WTC11 (cell line): Measurements from ENCODE around the gene CARD11. TPM values are rescaled to one million over a fixed set of nuclear protein-coding genes. Genes with fewer than 3 reads are reported as not detected.

ENCODE experiments used
- ATAC-seq: fragments of 200-7000 bp; cut with Tn5 transposase; 2 replicates; pipeline ENCODE4 v1.10.0; 2021; ENCODE audit warnings: mild to moderate bottlenecking, moderate library complexity
- CTCF ChIA-PET: fragments of 300-600 bp; sonication (Branson Sonifier 250); formaldehyde crosslinking; loops from one replicate; lab custom pipeline; 2021; ENCODE audit warnings: antibody characterized with exemption; lab: Charles Lee
- POLR2A ChIA-PET: fragments of 350-600 bp; sonication (Branson Sonifier 250); formaldehyde crosslinking; loops from one replicate; lab custom pipeline; 2021; ENCODE audit warnings: antibody characterized with exemption; lab: Charles Lee
- DNase-seq: peaks from one replicate; pipeline ENCODE4 v3.0.0; 2021; ENCODE audit warnings: low spot score
- H3K27ac Mint-ChIP-seq: 2 replicates; pipeline ENCODE4 v1.8.0; 2021; ENCODE audit warnings: mixed read lengths
- H3K27me3 Mint-ChIP-seq: 2 replicates; pipeline ENCODE4 v1.8.0; 2021; ENCODE audit warnings: low read depth, mild to moderate bottlenecking, moderate library complexity, mixed read lengths
- H3K36me3 Mint-ChIP-seq: 2 replicates; pipeline ENCODE4 v1.8.0; 2021; ENCODE audit warnings: mixed read lengths
- H3K4me1 Mint-ChIP-seq: 2 replicates; pipeline ENCODE4 v1.8.0; 2022; ENCODE audit warnings: mixed read lengths
- H3K4me3 Mint-ChIP-seq: 2 replicates; pipeline ENCODE4 v1.8.0; 2021; ENCODE audit warnings: mild to moderate bottlenecking, moderate library complexity, mixed read lengths
- H3K9me3 Mint-ChIP-seq: 2 replicates; pipeline ENCODE4 v1.8.0; 2021; ENCODE audit warnings: mixed read lengths
- ARID4B ChIP-seq: sonication (generic); formaldehyde crosslinking; IDR thresholded peaks from 2 replicates; pipeline ENCODE4 v1.8.0; 2023; ENCODE audit warnings: missing genetic modification reagents, mild to moderate bottlenecking, borderline replicate concordance
- CREM ChIP-seq: sonication (generic); formaldehyde crosslinking; IDR thresholded peaks from 2 replicates; pipeline ENCODE4 v1.8.1; 2022; ENCODE audit warnings: mild to moderate bottlenecking, missing genetic modification reagents, moderate library complexity
- ELF4 ChIP-seq: sonication (generic); formaldehyde crosslinking; IDR thresholded peaks from 2 replicates; pipeline ENCODE4 v1.8.1; 2022; ENCODE audit warnings: low read depth, mild to moderate bottlenecking, moderate library complexity, missing genetic modification reagents
- FOXK1 ChIP-seq: sonication (generic); formaldehyde crosslinking; IDR thresholded peaks from 2 replicates; pipeline ENCODE4 v1.8.0; 2022; ENCODE audit warnings: mild to moderate bottlenecking, moderate library complexity, missing genetic modification reagents
- GTF2I ChIP-seq: fragments of 250-450 bp; sonication (Bioruptor Pico); conservative IDR thresholded peaks from 2 replicates; pipeline ENCODE4 v1.4.0; 2021; ENCODE audit warnings: mild to moderate bottlenecking
- HMGXB4 ChIP-seq: sonication (generic); formaldehyde crosslinking; IDR thresholded peaks from 2 replicates; pipeline ENCODE4 v1.8.1; 2023; ENCODE audit warnings: mild to moderate bottlenecking, moderate library complexity, missing genetic modification reagents
- JAZF1 ChIP-seq: fragments of 250-450 bp; sonication (Bioruptor Pico); IDR thresholded peaks from 2 replicates; pipeline ENCODE4 v1.9.0; 2021; ENCODE audit warnings: moderate library complexity, mild to moderate bottlenecking, inconsistent platforms
- MYBL2 ChIP-seq: sonication (generic); formaldehyde crosslinking; IDR thresholded peaks from 2 replicates; pipeline ENCODE4 v1.8.1; 2023; ENCODE audit warnings: mild to moderate bottlenecking, moderate library complexity, missing genetic modification reagents
- SOX15 ChIP-seq: fragments of 250-450 bp; sonication (Bioruptor Pico); IDR thresholded peaks from 2 replicates; pipeline ENCODE4 v1.9.0; 2021; ENCODE audit warnings: mild to moderate bottlenecking
- TEAD4 ChIP-seq: sonication (generic); formaldehyde crosslinking; IDR thresholded peaks from 2 replicates; pipeline ENCODE4 v1.8.0; 2022; ENCODE audit warnings: mild to moderate bottlenecking, missing genetic modification reagents
- ZNF219 ChIP-seq: sonication (generic); formaldehyde crosslinking; IDR thresholded peaks from 2 replicates; pipeline ENCODE4 v1.8.0; 2023; ENCODE audit warnings: missing genetic modification reagents, mild to moderate bottlenecking, borderline replicate concordance
- ZNF281 ChIP-seq: sonication (generic); formaldehyde crosslinking; IDR thresholded peaks from 2 replicates; pipeline ENCODE4 v1.8.0; 2023; ENCODE audit warnings: mild to moderate bottlenecking, missing genetic modification reagents
- ZNF416 ChIP-seq: fragments of 250-450 bp; sonication (Bioruptor Pico); IDR thresholded peaks from 2 replicates; pipeline ENCODE4 v1.9.0; 2021; ENCODE audit warnings: mild to moderate bottlenecking, inconsistent platforms
- ZNF423 ChIP-seq: fragments of 250-450 bp; sonication (Bioruptor Pico); IDR thresholded peaks from 2 replicates; pipeline ENCODE4 v2.1.2; 2022; ENCODE audit warnings: mild to moderate bottlenecking, moderate library complexity
- ZNF671 ChIP-seq: fragments of 250-450 bp; sonication (Bioruptor Pico); IDR thresholded peaks from 2 replicates; pipeline ENCODE4 v1.8.0; 2021; ENCODE audit warnings: mild to moderate bottlenecking
- total RNA-seq: library from RNA; stranded (reverse); gene quantifications from 3 replicates; pipeline ENCODE4 v1.2.3, GENCODE V29; 2021
- TF ChIP-seq, protein P1 (sequence below): fragments of 250-450 bp; sonication (Bioruptor Pico); IDR thresholded peaks from 2 replicates; pipeline ENCODE4 v2.1.2; 2022; ENCODE audit warnings: mild to moderate bottlenecking, moderate library complexity

Gene CARD11
- total RNA-seq, 1 experiment from 2014 or later: 40.8 TPM

DNA sequence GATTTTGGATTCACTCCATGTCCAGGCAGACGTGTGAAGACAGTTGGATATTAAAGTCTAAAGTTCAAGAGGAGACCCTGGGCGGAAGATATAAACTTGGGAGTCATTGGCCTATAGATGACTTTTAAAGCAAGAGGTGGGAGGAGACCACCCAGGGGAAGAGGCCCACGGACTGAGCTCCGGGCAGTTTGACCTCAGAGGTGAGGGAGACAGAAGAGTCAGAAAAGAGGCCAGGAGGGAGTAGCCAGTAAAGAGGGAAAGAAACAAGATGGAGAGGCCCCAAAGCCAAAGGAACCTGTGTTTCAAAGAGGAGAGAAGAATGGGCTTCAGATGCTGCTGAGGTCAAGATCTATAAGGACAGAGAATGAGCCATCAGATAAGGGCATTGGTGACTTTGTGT lies 11.4 kb downstream of the CARD11 start:
- CTCF ChIA-PET: no interaction called here
- peaks cover 8% of the 10 kb centered on the region for H3K36me3 Mint-ChIP-seq
- TF ChIP-seq HMGXB4 (no peak), ZNF416 (CRISPR knock-in tag) (no peak), MYBL2 (CRISPR knock-in tag) (no peak), ZNF671 (CRISPR knock-in tag) (no peak), FOXK1 (CRISPR knock-in tag) (no peak), ZNF423 (CRISPR knock-in tag) (no peak)
- TF ChIP-seq, protein P1, sequence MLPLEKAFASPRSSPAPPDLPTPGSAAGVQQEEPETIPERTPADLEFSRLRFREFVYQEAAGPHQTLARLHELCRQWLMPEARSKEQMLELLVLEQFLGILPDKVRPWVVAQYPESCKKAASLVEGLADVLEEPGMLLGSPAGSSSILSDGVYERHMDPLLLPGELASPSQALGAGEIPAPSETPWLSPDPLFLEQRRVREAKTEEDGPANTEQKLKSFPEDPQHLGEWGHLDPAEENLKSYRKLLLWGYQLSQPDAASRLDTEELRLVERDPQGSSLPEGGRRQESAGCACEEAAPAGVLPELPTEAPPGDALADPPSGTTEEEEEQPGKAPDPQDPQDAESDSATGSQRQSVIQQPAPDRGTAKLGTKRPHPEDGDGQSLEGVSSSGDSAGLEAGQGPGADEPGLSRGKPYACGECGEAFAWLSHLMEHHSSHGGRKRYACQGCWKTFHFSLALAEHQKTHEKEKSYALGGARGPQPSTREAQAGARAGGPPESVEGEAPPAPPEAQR: no peak
- TF ChIP-seq, all 79 proteins: peak for 0
- Mint-ChIP-seq H3K9me3 (peaks cover 5% of the 10 kb centered on the region), H3K4me3 (no peak overlapping the region), H3K27ac (no peak overlapping the region), H3K4me1 (peaks cover 15% of the 10 kb centered on the region), H3K27me3 (no peaks in the 10 kb centered on the region)
- POLR2A ChIA-PET: no interaction called here
- no peak for ATAC-seq
- DNase-seq: no peak

GRCh38 chr7:3029138-3029537 lies 14.5 kb downstream of the CARD11 start:
- H3K4me1 Mint-ChIP-seq: peaks cover 15% of the 10 kb centered on the region
- H3K27me3 Mint-ChIP-seq: no peaks in the 10 kb centered on the region
- DNase-seq: peak; percentile 21
- ATAC-seq: peak; percentile 56
- CTCF ChIA-PET: no interaction called here
- POLR2A ChIA-PET: no interaction called here
- H3K27ac Mint-ChIP-seq: peak overlapping the region; percentile 75; the same call in 1 of the 2 replicates
- TF ChIP-seq ZNF416 (CRISPR knock-in tag) (no peak), ARID4B (no peak), SOX15 (CRISPR knock-in tag) (no peak), JAZF1 (CRISPR knock-in tag) (no peak), ZNF281 (CRISPR knock-in tag) (no peak), TEAD4 (CRISPR knock-in tag) (no peak), ZNF219 (CRISPR knock-in tag) (no peak), GTF2I (CRISPR knock-in tag) (no peak), ELF4 (no peak), CREM (CRISPR knock-in tag) (no peak)
- TF ChIP-seq, protein P1: no peak
- TF ChIP-seq, all 79 proteins: peak for 0
- Mint-ChIP-seq H3K4me3 (no peak overlapping the region), H3K9me3 (peaks cover 17% of the 10 kb centered on the region), H3K36me3 (peaks cover 21% of the 10 kb centered on the region)
